ENCODE data around the gene KLK3.

- peak in 1 of 2 experiments; percentile 55; a peak in 3 of 4 replicates for TF ChIP-seq CTCF (conservative IDR thresholded peaks at IDR 0.05; ENCODE audit: low read depth in 2 of 2)
- TF ChIP-seq EZH2 (IDR thresholded peaks at IDR 0.05; ENCODE audit: low read depth, unreplicated experiment) = no peak
- TF ChIP-seq POLR2AphosphoS5 (IDR thresholded peaks at IDR 0.05; ENCODE audit: low read depth) = no peak
- no peak for TF ChIP-seq CREB1 (CRISPR knock-in tag; IDR thresholded peaks at IDR 0.05; ENCODE audit: low read depth)
- TF ChIP-seq REST (IDR thresholded peaks at IDR 0.05; ENCODE audit: unreplicated experiment) = no peak
Measured at GRCh38 chr19:50882188-50882587, 27.5 kb downstream of the KLK3 start.

Measured in GM23338 (cell line).